Hepatocyte (in vitro differentiated cells): ENCODE results near the gene MAIP1. TPM values are rescaled to one million over a fixed set of nuclear protein-coding genes. Genes with fewer than 3 reads are reported as not detected.

Source experiments
- DNase-seq: peaks from one replicate; pipeline ENCODE4 v3.0.0-alpha.2; 2016; ENCODE audit warnings: low spot score
- H2AFZ ChIP-seq: fragments of 200-600 bp; sonication (generic); 2 replicates; pipeline ENCODE4 v1.6.0; 2016; ENCODE audit warnings: antibody characterized with exemption, mild to moderate bottlenecking
- H3K27ac ChIP-seq: fragments of 200-600 bp; sonication (generic); 2 replicates; pipeline ENCODE4 v1.5.1; 2016; ENCODE audit warnings: mild to moderate bottlenecking
- H3K27me3 ChIP-seq: fragments of 200-600 bp; sonication (generic); 2 replicates; pipeline ENCODE4 v1.6.1; 2016
- H3K36me3 ChIP-seq: fragments of 200-600 bp; sonication (generic); replicated peaks from 2 replicates; pipeline ENCODE4 v1.5.1; 2016; ENCODE audit warnings: low read depth; ENCODE audit not compliant: insufficient read depth
- H3K4me1 ChIP-seq: fragments of 200-600 bp; sonication (generic); 2 replicates; pipeline ENCODE4 v1.5.1; 2016; ENCODE audit warnings: mild to moderate bottlenecking, moderate library complexity; ENCODE audit not compliant: insufficient read depth
- H3K4me2 ChIP-seq: fragments of 200-600 bp; sonication (generic); 2 replicates; pipeline ENCODE4 v1.6.0; 2016
- H3K4me3 ChIP-seq: fragments of 200-600 bp; sonication (generic); 2 replicates; pipeline ENCODE4 v1.5.1; 2016; ENCODE audit warnings: mild to moderate bottlenecking
- H3K79me2 ChIP-seq: fragments of 200-600 bp; sonication (generic); 2 replicates; pipeline ENCODE4 v1.6.0; 2017; ENCODE audit warnings: mild to moderate bottlenecking
- H3K9me2 ChIP-seq: fragments of 200-600 bp; sonication (generic); replicated peaks from 2 replicates; pipeline ENCODE4 v1.6.0; 2017; ENCODE audit warnings: mild to moderate bottlenecking; ENCODE audit not compliant: insufficient read depth
- H3K9me3 ChIP-seq: fragments of 200-600 bp; sonication (generic); 2 replicates; pipeline ENCODE4 v1.5.1; 2016; ENCODE audit warnings: low read depth, mild to moderate bottlenecking
- H4K20me1 ChIP-seq: fragments of 200-600 bp; sonication (generic); 2 replicates; pipeline ENCODE4 v1.6.0; 2016; ENCODE audit warnings: mild to moderate bottlenecking; ENCODE audit not compliant: insufficient read depth, poor library complexity, severe bottlenecking
- EZH2 ChIP-seq: fragments of 200-600 bp; sonication (generic); IDR thresholded peaks from 2 replicates; pipeline ENCODE4 v1.6.1; 2016; ENCODE audit warnings: antibody characterized with exemption, mild to moderate bottlenecking, borderline replicate concordance
- EZH2phosphoT487 ChIP-seq: fragments of 200-600 bp; sonication (generic); IDR thresholded peaks from one replicate; pipeline ENCODE4 v1.6.1; 2018; ENCODE audit warnings: antibody characterized with exemption, mild to moderate bottlenecking, low read depth, moderate library complexity; ENCODE audit not compliant: unreplicated experiment, severe bottlenecking
- WGBS: methylation state at CpG from one replicate; pipeline ENCODE4 v1.1.6; 2016; ENCODE audit warnings: low lambda C conversion rate; ENCODE audit errors: missing lambda C conversion rate; 5-methylcytosine and 5-hydroxymethylcytosine counted together
- polyA plus RNA-seq: library from polyadenylated mRNA; unstranded; fragments of >200 nt; fragmentation: Nextera tagmentation; extraction: Ambion mirVana; gene quantifications from 2 replicates; pipeline ENCODE4 v1.2.1, GENCODE V29; 2016
- total RNA-seq: library from RNA; depleted of rRNA; stranded (reverse); fragments of >200 nt; gene quantifications from 2 replicates; pipeline ENCODE4 v1.2.3, GENCODE V29; 2014
- TF ChIP-seq, protein P1 (sequence below): fragments of 200-600 bp; sonication (generic); IDR thresholded peaks from 2 replicates; pipeline ENCODE4 v1.5.1; 2016; ENCODE audit warnings: antibody characterized with exemption, mild to moderate bottlenecking; ENCODE audit not compliant: poor library complexity

Gene MAIP1
- total and polyA plus RNA-seq, 2 experiments from 2014 or later: 21.7 to 35.7 TPM

DNA sequence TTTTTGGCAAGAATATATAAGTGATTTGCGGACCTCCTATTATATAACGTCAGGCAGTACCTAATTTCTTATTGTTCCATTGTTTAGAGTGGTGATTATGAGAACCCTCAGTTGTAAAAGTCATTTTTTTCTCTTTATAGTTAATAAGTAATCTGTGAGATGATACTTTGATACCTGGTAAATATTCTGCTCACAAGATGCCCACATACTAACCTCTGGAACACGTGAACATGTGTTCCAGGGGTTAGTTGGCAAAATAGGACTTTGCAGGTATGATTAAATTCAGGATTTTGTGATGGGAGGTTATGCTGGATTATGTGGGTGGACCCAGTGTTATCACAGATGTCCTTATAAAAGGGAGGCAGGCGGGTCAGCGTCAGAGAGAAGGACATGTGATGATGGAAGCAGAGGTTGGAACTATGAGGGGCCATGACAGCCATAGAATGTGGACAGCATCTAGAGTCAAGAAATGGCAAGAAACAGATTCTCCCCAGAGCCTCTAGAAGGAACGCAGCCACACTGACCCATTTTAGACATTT, 16.8 kb downstream of the MAIP1 start:
- WGBS: 85% methylated on average over 6 of the region's 6 CpGs
- DNase-seq: no peak

DNA sequence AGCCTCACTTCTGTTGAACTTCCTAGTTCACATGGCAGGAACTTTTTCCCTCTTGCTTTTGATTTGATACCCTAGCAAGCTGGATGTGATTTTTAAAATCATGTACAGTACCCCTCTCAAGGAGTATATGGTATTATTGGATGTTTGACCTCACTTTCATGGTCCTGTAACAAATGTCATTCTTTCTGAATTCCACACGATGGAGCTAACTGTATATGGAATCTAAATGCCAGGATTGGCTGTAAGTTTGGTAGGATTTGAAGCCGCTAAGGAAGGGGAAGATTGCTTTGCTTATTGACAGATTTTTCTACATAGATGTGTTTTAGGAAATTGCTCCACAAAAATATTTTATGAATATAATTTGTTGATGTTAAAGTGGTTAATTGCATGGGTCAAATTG, 18.3 kb downstream of the MAIP1 start:
- H3K79me2 ChIP-seq: no peaks in the 10 kb centered on the region
- no peak overlapping the region for H2AFZ ChIP-seq
- H3K4me1 ChIP-seq: peaks cover 14% of the 10 kb centered on the region
- no peaks in the 10 kb centered on the region for H4K20me1 ChIP-seq
- no peak overlapping the region for H3K4me2 ChIP-seq
- DNase-seq: peak; percentile 41
- WGBS: 14% methylated on average over 2 of the region's 2 CpGs
- no peak overlapping the region for H3K4me3 ChIP-seq
- no peaks in the 10 kb centered on the region for H3K36me3 ChIP-seq
- H3K27ac ChIP-seq: no peak overlapping the region
- no peaks in the 10 kb centered on the region for H3K27me3 ChIP-seq
- no peaks in the 10 kb centered on the region for H3K9me3 ChIP-seq
- H3K9me2 ChIP-seq: no peaks in the 10 kb centered on the region
- no peak for TF ChIP-seq EZH2
- TF ChIP-seq, protein P1, sequence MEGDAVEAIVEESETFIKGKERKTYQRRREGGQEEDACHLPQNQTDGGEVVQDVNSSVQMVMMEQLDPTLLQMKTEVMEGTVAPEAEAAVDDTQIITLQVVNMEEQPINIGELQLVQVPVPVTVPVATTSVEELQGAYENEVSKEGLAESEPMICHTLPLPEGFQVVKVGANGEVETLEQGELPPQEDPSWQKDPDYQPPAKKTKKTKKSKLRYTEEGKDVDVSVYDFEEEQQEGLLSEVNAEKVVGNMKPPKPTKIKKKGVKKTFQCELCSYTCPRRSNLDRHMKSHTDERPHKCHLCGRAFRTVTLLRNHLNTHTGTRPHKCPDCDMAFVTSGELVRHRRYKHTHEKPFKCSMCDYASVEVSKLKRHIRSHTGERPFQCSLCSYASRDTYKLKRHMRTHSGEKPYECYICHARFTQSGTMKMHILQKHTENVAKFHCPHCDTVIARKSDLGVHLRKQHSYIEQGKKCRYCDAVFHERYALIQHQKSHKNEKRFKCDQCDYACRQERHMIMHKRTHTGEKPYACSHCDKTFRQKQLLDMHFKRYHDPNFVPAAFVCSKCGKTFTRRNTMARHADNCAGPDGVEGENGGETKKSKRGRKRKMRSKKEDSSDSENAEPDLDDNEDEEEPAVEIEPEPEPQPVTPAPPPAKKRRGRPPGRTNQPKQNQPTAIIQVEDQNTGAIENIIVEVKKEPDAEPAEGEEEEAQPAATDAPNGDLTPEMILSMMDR: peak; percentile 68

More for the DNA sequence above, 16.8 kb downstream of the MAIP1 start:
- Histone ChIP-seq H3K27me3 (no peaks in the 10 kb centered on the region), H3K27ac (no peak overlapping the region), H3K4me1 (peaks cover 3% of the 10 kb centered on the region), H4K20me1 (no peaks in the 10 kb centered on the region), H3K4me3 (no peak overlapping the region), H2AFZ (no peak overlapping the region), H3K9me2 (no peaks in the 10 kb centered on the region), H3K9me3 (no peaks in the 10 kb centered on the region), H3K79me2 (no peaks in the 10 kb centered on the region), H3K36me3 (no peaks in the 10 kb centered on the region), H3K4me2 (no peak overlapping the region)
- TF ChIP-seq EZH2phosphoT487 (no peak), EZH2 (no peak)
- TF ChIP-seq, protein P1: no peak

DNA sequence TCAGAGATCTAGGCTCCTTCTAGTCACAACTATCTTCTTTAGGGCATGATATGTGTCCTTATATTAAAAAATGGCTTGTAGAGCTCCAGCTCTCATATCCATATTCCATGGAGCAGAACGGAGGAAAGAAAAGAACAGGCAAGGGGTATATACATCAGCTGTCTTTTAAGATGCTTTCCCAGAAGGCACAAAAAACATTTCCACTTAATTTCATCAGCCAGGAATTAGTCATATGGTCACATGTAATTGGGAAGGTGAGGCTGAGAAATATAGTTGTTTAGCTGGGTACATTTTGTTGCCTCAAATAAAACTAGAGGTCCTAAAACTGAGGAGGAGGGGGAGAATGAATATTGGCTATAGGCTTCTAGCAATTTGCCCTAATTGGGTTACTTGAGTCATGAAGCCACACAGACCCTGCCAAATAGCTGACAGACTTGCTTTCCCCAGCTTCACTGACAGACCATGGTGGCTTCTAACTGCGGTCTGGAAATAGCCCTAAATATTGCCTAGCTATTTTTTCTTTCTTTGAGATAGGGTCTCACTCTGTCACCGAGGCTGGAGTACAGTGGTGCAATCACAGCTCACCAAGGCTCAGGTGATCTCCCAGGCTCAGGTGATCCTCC, 20.0 kb downstream of the MAIP1 start:
- WGBS: 82% methylated on average over 3 of the region's 3 CpGs
- Histone ChIP-seq H4K20me1 (no peaks in the 10 kb centered on the region), H3K27ac (no peak overlapping the region), H3K27me3 (no peaks in the 10 kb centered on the region), H3K36me3 (no peaks in the 10 kb centered on the region), H3K9me3 (no peaks in the 10 kb centered on the region), H3K9me2 (no peaks in the 10 kb centered on the region), H3K4me1 (peaks cover 23% of the 10 kb centered on the region), H3K4me3 (no peak overlapping the region), H2AFZ (no peak overlapping the region), H3K79me2 (no peaks in the 10 kb centered on the region), H3K4me2 (no peak overlapping the region)
- TF ChIP-seq, protein P1: no peak
- TF ChIP-seq EZH2 (no peak), EZH2phosphoT487 (no peak)
- no peak for DNase-seq
